MCF 10A (cell line): Measurements from ENCODE around the gene CASKIN1. TPM values are rescaled to one million over a fixed set of nuclear protein-coding genes. Genes with fewer than 3 reads are reported as not detected.
"Not testable (repeated sequence)": the region's sequence is repeated elsewhere in the genome, so short reads cannot be mapped to it uniquely, and the experiment has no call there.

Experiments
- BruUV-seq: library from RNA; stranded (reverse); fragments of 400-500 nt; replicated peaks from 2 replicates; lab custom pipeline; 2021; lab: Mats Ljungman, UMichigan
- CTCF ChIA-PET: fragments of 300-600 bp; sonication (Branson Sonifier 250); formaldehyde crosslinking; extraction: SDS; loops from one replicate; lab custom pipeline; 2021; ENCODE audit warnings: antibody characterized with exemption, inconsistent platforms; lab: Yijun Ruan, JAX
- POLR2A ChIA-PET: fragments of 300-600, 350-650 bp; sonication (Branson Sonifier 250); formaldehyde crosslinking; extraction: SDS; loops from one replicate; lab custom pipeline; 2020; ENCODE audit warnings: antibody characterized with exemption, inconsistent platforms; lab: Yijun Ruan, JAX
- DNase-seq: peaks from one replicate; pipeline ENCODE4 v3.0.0-alpha.2; 2018; ENCODE audit not compliant: unreplicated experiment
- H3K27ac Mint-ChIP-seq: one replicate; pipeline ENCODE4 v1.8.0; 2022; ENCODE audit warnings: mild to moderate bottlenecking, low read depth, mixed read lengths; ENCODE audit not compliant: unreplicated experiment
- H3K27me3 Mint-ChIP-seq: one replicate; pipeline ENCODE4 v1.8.0; 2022; ENCODE audit warnings: mixed read lengths; ENCODE audit not compliant: insufficient read depth, unreplicated experiment
- H3K36me3 Mint-ChIP-seq: one replicate; pipeline ENCODE4 v1.8.0; 2022; ENCODE audit warnings: mild to moderate bottlenecking, moderate library complexity, mixed read lengths; ENCODE audit not compliant: insufficient read depth, unreplicated experiment
- H3K4me1 Mint-ChIP-seq: one replicate; pipeline ENCODE4 v1.8.0; 2022; ENCODE audit warnings: mixed read lengths; ENCODE audit not compliant: insufficient read depth, unreplicated experiment
- H3K4me3 Mint-ChIP-seq: one replicate; pipeline ENCODE4 v1.8.0; 2022; ENCODE audit warnings: mild to moderate bottlenecking, moderate library complexity, mixed read lengths; ENCODE audit not compliant: unreplicated experiment
- H3K9me3 Mint-ChIP-seq: one replicate; pipeline ENCODE4 v1.8.0; 2022; ENCODE audit warnings: mixed read lengths; ENCODE audit not compliant: unreplicated experiment
- intact Hi-C: fragments of 100-400 bp; cut with micrococcal nuclease; formaldehyde crosslinking; loops from 2 replicates; pipeline ENCODE4 v1.14.1; 2022
- total RNA-seq: library from RNA; stranded (reverse); gene quantifications from 2 replicates; pipeline ENCODE4 v1.2.3, GENCODE V29; 2022
- TF ChIP-seq, protein P1 (sequence below): fragments of 200-600 bp; IDR thresholded peaks from one replicate; pipeline ENCODE4 v1.8.0; 2022; ENCODE audit warnings: antibody characterized with exemption, mild to moderate bottlenecking; ENCODE audit not compliant: unreplicated experiment

CASKIN1 gene
- total RNA-seq, 1 experiment from 2014 or later: 0.14 TPM

GRCh38 chr16:2243781-2244180 is 47.4 kb upstream of the CASKIN1 start:
- TF ChIP-seq, protein P1, sequence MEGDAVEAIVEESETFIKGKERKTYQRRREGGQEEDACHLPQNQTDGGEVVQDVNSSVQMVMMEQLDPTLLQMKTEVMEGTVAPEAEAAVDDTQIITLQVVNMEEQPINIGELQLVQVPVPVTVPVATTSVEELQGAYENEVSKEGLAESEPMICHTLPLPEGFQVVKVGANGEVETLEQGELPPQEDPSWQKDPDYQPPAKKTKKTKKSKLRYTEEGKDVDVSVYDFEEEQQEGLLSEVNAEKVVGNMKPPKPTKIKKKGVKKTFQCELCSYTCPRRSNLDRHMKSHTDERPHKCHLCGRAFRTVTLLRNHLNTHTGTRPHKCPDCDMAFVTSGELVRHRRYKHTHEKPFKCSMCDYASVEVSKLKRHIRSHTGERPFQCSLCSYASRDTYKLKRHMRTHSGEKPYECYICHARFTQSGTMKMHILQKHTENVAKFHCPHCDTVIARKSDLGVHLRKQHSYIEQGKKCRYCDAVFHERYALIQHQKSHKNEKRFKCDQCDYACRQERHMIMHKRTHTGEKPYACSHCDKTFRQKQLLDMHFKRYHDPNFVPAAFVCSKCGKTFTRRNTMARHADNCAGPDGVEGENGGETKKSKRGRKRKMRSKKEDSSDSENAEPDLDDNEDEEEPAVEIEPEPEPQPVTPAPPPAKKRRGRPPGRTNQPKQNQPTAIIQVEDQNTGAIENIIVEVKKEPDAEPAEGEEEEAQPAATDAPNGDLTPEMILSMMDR: no peak
- ChIA-PET CTCF (no interaction called here), POLR2A (no interaction called here)
- H3K36me3 Mint-ChIP-seq: peaks cover 61% of the 10 kb centered on the region
- H3K27me3 Mint-ChIP-seq: no peaks in the 10 kb centered on the region
- DNase-seq: no peak
- H3K9me3 Mint-ChIP-seq: no peaks in the 10 kb centered on the region
- no peak overlapping the region for H3K4me3 Mint-ChIP-seq
- peaks cover 5% of the 10 kb centered on the region for H3K4me1 Mint-ChIP-seq
- no TSS peak for BruUV-seq
- intact Hi-C loops: no loop called here
- no peak overlapping the region for H3K27ac Mint-ChIP-seq

DNA sequence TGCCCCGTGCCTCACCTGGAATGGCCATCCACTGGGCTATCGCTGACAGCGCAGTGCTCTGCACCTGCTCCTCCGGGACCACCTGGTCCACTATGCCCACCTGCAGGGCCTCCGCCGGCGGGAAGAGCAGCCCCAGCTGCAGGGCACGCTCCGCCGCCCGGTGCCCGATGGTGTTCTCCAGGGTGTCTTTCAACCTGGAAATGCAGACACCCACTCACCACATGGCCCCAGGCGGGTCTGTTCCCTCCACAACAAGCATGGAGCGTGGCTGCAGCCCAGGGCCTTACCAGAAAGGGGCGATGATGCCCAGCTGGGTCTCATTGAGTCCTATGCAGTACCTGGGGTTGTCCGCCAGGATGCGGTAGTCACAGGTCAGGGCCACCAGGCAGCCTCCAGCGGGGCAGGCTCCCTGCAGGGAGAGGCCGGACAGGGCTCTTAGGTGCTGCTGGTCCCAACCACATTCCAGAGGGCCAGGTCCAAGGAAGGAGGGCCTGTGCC is 46.7 kb upstream of the CASKIN1 start:
- intact Hi-C loops: no loop called here
- CTCF ChIA-PET: no interaction called here
- no peaks in the 10 kb centered on the region for H3K9me3 Mint-ChIP-seq
- H3K27me3 Mint-ChIP-seq: no peaks in the 10 kb centered on the region
- no peak overlapping the region for H3K4me3 Mint-ChIP-seq
- POLR2A ChIA-PET: interaction anchor here (0.8 kb wide), 1 partner anchor 8 kb away, joined by 6 read pairs; the partner anchor contains the start of gene ECI1
- H3K4me1 Mint-ChIP-seq: peaks cover 5% of the 10 kb centered on the region
- no peak for DNase-seq
- TF ChIP-seq, protein P1: no peak
- peaks cover 63% of the 10 kb centered on the region for H3K36me3 Mint-ChIP-seq
- no TSS peak for BruUV-seq
- H3K27ac Mint-ChIP-seq: no peak overlapping the region

DNA sequence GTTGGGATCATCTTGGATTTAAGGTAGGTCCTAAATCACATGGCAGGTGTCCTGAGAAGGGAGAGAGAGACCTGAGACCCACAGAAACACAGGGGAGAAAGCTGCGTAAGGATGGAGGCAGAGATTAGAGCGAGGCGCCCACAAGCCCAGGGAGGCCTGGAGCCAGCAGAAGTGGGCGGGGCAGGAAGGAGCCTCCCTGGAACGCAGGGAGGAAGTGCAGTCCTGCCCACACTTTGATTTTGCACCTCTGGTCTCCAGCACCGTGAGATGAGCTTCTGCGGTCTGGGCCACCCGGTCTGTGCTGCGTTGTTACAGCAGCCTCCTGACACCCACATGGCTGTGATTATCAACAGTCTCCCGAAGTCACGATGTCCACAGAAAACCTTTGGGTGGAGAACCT is 46.2 kb upstream of the CASKIN1 start:
- Mint-ChIP-seq H3K36me3 (peaks cover 65% of the 10 kb centered on the region), H3K27me3 (no peaks in the 10 kb centered on the region)
- CTCF ChIA-PET: interaction anchor here (0.7 kb wide), 1 partner anchor 87 kb away, joined by 3 read pairs; the partner anchor contains the start of gene TRAF7

GRCh38 chr16:2240331-2240730 is 43.9 kb upstream of the CASKIN1 start:
- H3K4me3 Mint-ChIP-seq, H3K4me1 Mint-ChIP-seq, H3K27ac Mint-ChIP-seq, intact Hi-C loops, BruUV-seq, H3K27me3 Mint-ChIP-seq, DNase-seq, H3K9me3 Mint-ChIP-seq: not testable (repeated sequence)
- POLR2A ChIA-PET: interaction anchor here (0.7 to 2.7 kb wide), 2 partner anchors 11 to 275 kb away, joined by 3 to 13 read pairs; partner anchors contain the start of gene ECI1
- peaks cover 69% of the 10 kb centered on the region for H3K36me3 Mint-ChIP-seq
- CTCF ChIA-PET: interaction anchor here (1.5 kb wide), 1 partner anchor 11 kb away, joined by 6 read pairs; the partner anchor contains the start of gene ECI1

More for the DNA sequence above, 46.2 kb upstream of the CASKIN1 start:
- H3K9me3 Mint-ChIP-seq: no peaks in the 10 kb centered on the region
- H3K27ac Mint-ChIP-seq: no peak overlapping the region
- no peak for DNase-seq
- TF ChIP-seq, protein P1: no peak
- H3K4me3 Mint-ChIP-seq: no peak overlapping the region
- intact Hi-C loops: no loop called here
- peaks cover 5% of the 10 kb centered on the region for H3K4me1 Mint-ChIP-seq
- no TSS peak for BruUV-seq
- POLR2A ChIA-PET: interaction anchor here (0.8 kb wide), 1 partner anchor 9 kb away, joined by 6 read pairs; the partner anchor contains the start of gene ECI1
